ENCODE data around the gene EPS8L2. TPM values are rescaled to one million over a fixed set of nuclear protein-coding genes. Genes with fewer than 3 reads are reported as not detected.

EPS8L2 gene
- total and polyA plus RNA-seq, 2 of the 4 experiments (the other 2 are of a cell fraction): 17.2 to 39.4 TPM

- TF ChIP-seq BHLHE40 (IDR thresholded peaks at IDR 0.05; ENCODE audit: low read depth, low read length): no peak
These were observed 13.4 kb downstream of the EPS8L2 start (continued) for GRCh38 chr11:719214-720016.

GRCh38 chr11:720017-720641 is 14.1 kb downstream of the EPS8L2 start:
- no TSS peak for BruUV-seq (replicated peaks)
- POLR2A ChIA-PET (ENCODE audit: unreplicated experiment): no interaction called here

More at GRCh38 chr11:720017-720641, 14.1 kb downstream of the EPS8L2 start:
- Histone ChIP-seq H3K18ac (ENCODE audit: low read depth, low read length) (no peak overlapping the region), H3K56ac (ENCODE audit: extremely low read depth, insufficient read depth, low read length) (no peak overlapping the region), H2AK9ac (replicated peaks; ENCODE audit: low read depth, low read length, poor library complexity) (peak overlapping the region; percentile 28), H3K4me2 (ENCODE audit: low read depth, low read length) (no peak overlapping the region), H4K5ac (ENCODE audit: low read depth, low read length) (no peak overlapping the region), H2AFZ (replicated peaks; ENCODE audit: low read length, poor library complexity) (peak overlapping the region; percentile 79), H2BK20ac (ENCODE audit: low read depth, low read length) (no peak overlapping the region), H4K20me1 (ENCODE audit: insufficient read depth, low read length) (no peaks in the 10 kb centered on the region), H3K4me1 (ENCODE audit: control insufficient read depth, insufficient read depth, low read length) (no peaks in the 10 kb centered on the region), H3K9me1 (ENCODE audit: insufficient read depth, low read length) (no peaks in the 10 kb centered on the region), H3K14ac (replicated peaks; ENCODE audit: low read depth, low read length) (no peak overlapping the region), H3K4me3 (ENCODE audit: insufficient read depth, low read depth, low read length) (no peak overlapping the region), H3K9ac (ENCODE audit: low read depth, low read length) (no peak overlapping the region), H4K8ac (ENCODE audit: low read depth in 2 of 2, low read length in 2 of 2) (no peak overlapping the region), H3K4ac (ENCODE audit: low read depth, low read length) (no peak overlapping the region), H2BK120ac (ENCODE audit: low read depth, low read length) (no peak overlapping the region), H2AK5ac (ENCODE audit: low read depth, low read length) (no peak overlapping the region), H3K27me3 (ENCODE audit: control insufficient read depth, insufficient read depth, low read length) (peaks cover 5% of the 10 kb centered on the region; the same call in 1 of the 2 replicates), H2BK5ac (ENCODE audit: low read depth, low read length, poor library complexity, severe bottlenecking) (no peak overlapping the region), H4K91ac (ENCODE audit: insufficient read depth, low read depth, low read length) (no peak overlapping the region), H3K36me3 (ENCODE audit: control insufficient read depth, insufficient read depth, low read length) (no peaks in the 10 kb centered on the region), H3K27ac (ENCODE audit: insufficient read depth, low read length) (no peak overlapping the region), H2BK15ac (ENCODE audit: low read depth, low read length) (no peak overlapping the region), H3K9me3 (ENCODE audit: control insufficient read depth, insufficient read depth, low read length) (no peaks in the 10 kb centered on the region), H3K23ac (ENCODE audit: low read depth, low read length) (no peak overlapping the region), H3K79me1 (ENCODE audit: low read depth in 1 of 2, low read length in 2 of 2) (no peaks in the 10 kb centered on the region)
- dilution Hi-C loops (cut with HindIII; ENCODE audit: low sequenced_read_pairs, unreplicated experiment): no loop called here
- ATAC-seq (ENCODE audit: low read depth) (no peak), DNase-seq (no peak)
- intact Hi-C loops (cut with micrococcal nuclease): loop anchor here (10.0 kb wide), 1 partner anchor 165 kb away; no protein-coding TSS in a partner anchor
- CTCF ChIA-PET: no interaction called here
- 68% methylated on average over 29 of the region's 35 CpGs; no CpG with 5 or more reads in 1 of the 2 experiments for WGBS, 2 experiments (ENCODE audit: extremely low coverage in 2 of 2, insufficient read length in 1 of 2)
- in situ Hi-C loops (cut with MboI; ENCODE audit: low sequenced_read_pairs): no loop called here
- TF ChIP-seq NFE2L2 (IDR thresholded peaks at IDR 0.05; ENCODE audit: low read depth, low read length) (no peak), USF2 (IDR thresholded peaks at IDR 0.05; ENCODE audit: low read depth, low read length) (no peak), RAD21 (IDR thresholded peaks at IDR 0.05; ENCODE audit: low read length) (no peak), RFX5 (IDR thresholded peaks at IDR 0.05; ENCODE audit: low read depth, low read length) (no peak), POLR2A (IDR thresholded peaks at IDR 0.05; ENCODE audit: low read depth, low read length) (no peak), SMC3 (IDR thresholded peaks at IDR 0.05; ENCODE audit: low read depth, low read length) (no peak), BHLHE40 (IDR thresholded peaks at IDR 0.05; ENCODE audit: low read depth, low read length) (no peak), FOS (IDR thresholded peaks at IDR 0.05; ENCODE audit: low read depth, low read length) (no peak), CHD1 (IDR thresholded peaks at IDR 0.05; ENCODE audit: low read depth, low read length) (no peak), MXI1 (IDR thresholded peaks at IDR 0.05; ENCODE audit: borderline replicate concordance, low read depth, low read length) (no peak), RCOR1 (IDR thresholded peaks at IDR 0.05; ENCODE audit: insufficient replicate concordance, low read length) (no peak), MAZ (IDR thresholded peaks at IDR 0.05; ENCODE audit: borderline replicate concordance, low read depth, low read length) (no peak), CEBPB (IDR thresholded peaks at IDR 0.05; ENCODE audit: low read depth, low read length) (no peak), CTCF (conservative IDR thresholded peaks at IDR 0.05; ENCODE audit: low read depth, low read length) (no peak)
